Fibroblast of lung (primary cell): Measurements from ENCODE around the gene PTPRM. TPM values are rescaled to one million over a fixed set of nuclear protein-coding genes. Genes with fewer than 3 reads are reported as not detected.
A peak's percentile ranks its signal among the peaks of the same experiment; 100 is the strongest.

ENCODE experiments used
- DNase-seq, 2 donors: peaks; one replicate each; pipeline versions ENCODE4 v3.0.0 to v3.0.0-alpha.2; 2010; ENCODE audit warnings: low read depth in 2 of 2
- H2AFZ ChIP-seq: 2 replicates; pipeline ENCODE4 v1.5.1; 2012; ENCODE audit warnings: low read length, control low read depth, inconsistent platforms
- H3K27ac ChIP-seq: 2 replicates; pipeline ENCODE4 v1.5.1; 2011; ENCODE audit warnings: low read length, control low read depth; ENCODE audit not compliant: insufficient read depth
- H3K27me3 ChIP-seq: 2 replicates; pipeline ENCODE4 v1.5.1; 2011; ENCODE audit warnings: mild to moderate bottlenecking, low read length; ENCODE audit not compliant: control insufficient read depth, insufficient read depth
- H3K36me3 ChIP-seq: 2 replicates; pipeline ENCODE4 v1.5.1; 2011; ENCODE audit warnings: low read length; ENCODE audit not compliant: control insufficient read depth, insufficient read depth
- H3K4me1 ChIP-seq: 2 replicates; pipeline ENCODE4 v1.5.1; 2011; ENCODE audit warnings: low read length; ENCODE audit not compliant: control insufficient read depth, insufficient read depth; ENCODE audit errors: extremely low read depth
- H3K4me2 ChIP-seq: 2 replicates; pipeline ENCODE4 v1.5.1; 2011; ENCODE audit warnings: low read length, control low read depth; ENCODE audit not compliant: insufficient read depth; ENCODE audit errors: extremely low read depth
- H3K4me3 ChIP-seq, 4 experiments: fragments of 200-600 bp in 1 of 4; sonication (generic) in 1 of 4; replicated peaks in 1 of 4; 2 replicates each; pipeline ENCODE4 v1.5.1; 2011 to 2016; ENCODE audit warnings: low read length in 4 of 4, low read depth in 3 of 4, mild to moderate bottlenecking in 3 of 4, control low read depth in 2 of 4, inconsistent platforms in 1 of 4, mixed read lengths in 1 of 4; ENCODE audit not compliant: insufficient read depth in 1 of 4; ENCODE audit errors: control extremely low read depth in 1 of 4
- H3K79me2 ChIP-seq: 2 replicates; pipeline ENCODE4 v1.5.1; 2012; ENCODE audit warnings: mild to moderate bottlenecking, low read length, inconsistent platforms; ENCODE audit not compliant: control insufficient read depth, insufficient read depth
- H3K9ac ChIP-seq: 2 replicates; pipeline ENCODE4 v1.5.1; 2011; ENCODE audit warnings: mild to moderate bottlenecking, low read length, control low read depth; ENCODE audit not compliant: insufficient read depth
- H3K9me3 ChIP-seq: 2 replicates; pipeline ENCODE4 v1.5.1; 2012; ENCODE audit warnings: low read depth, low read length; ENCODE audit not compliant: control insufficient read depth, insufficient read depth
- H4K20me1 ChIP-seq: 2 replicates; pipeline ENCODE4 v1.5.1; 2011; ENCODE audit warnings: low read length; ENCODE audit not compliant: control insufficient read depth, insufficient read depth; ENCODE audit errors: extremely low read depth
- CTCF ChIP-seq, 2 donors: IDR thresholded peaks in 1 of 2; conservative IDR thresholded peaks in 1 of 2; 1 replicate in 1 of 2; 2 replicates in 1 of 2; pipeline ENCODE4 v1.5.1; 2011 to 2012; ENCODE audit warnings: low read length in 2 of 2, control low read depth in 1 of 2, inconsistent platforms in 1 of 2, low read depth in 1 of 2, mild to moderate bottlenecking in 1 of 2
- EZH2 ChIP-seq: IDR thresholded peaks from 2 replicates; pipeline ENCODE4 v1.5.1; 2012; ENCODE audit warnings: low read length, control low read depth, mild to moderate bottlenecking; ENCODE audit errors: missing control alignments
- polyA plus RNA-seq, 2 donors: library from polyadenylated mRNA; depleted of rRNA in 1 of 2; stranded (reverse) in 1 of 2; unstranded in 1 of 2; fragments of >200 nt; gene quantifications; 2 replicates each; pipeline ENCODE4 v1.2.1, GENCODE V29; 2011 to 2012; ENCODE audit warnings: missing spikeins in 1 of 2
- total RNA-seq: library from RNA; depleted of rRNA; stranded (reverse); fragments of >200 nt; gene quantifications from 2 replicates; pipeline ENCODE4 v1.2.1, GENCODE V29; 2014

PTPRM gene
- total and polyA plus RNA-seq, 2 donors (not counting 1 experiment from before 2014, with no cell fraction given): 86.6 to 87.0 TPM

DNA sequence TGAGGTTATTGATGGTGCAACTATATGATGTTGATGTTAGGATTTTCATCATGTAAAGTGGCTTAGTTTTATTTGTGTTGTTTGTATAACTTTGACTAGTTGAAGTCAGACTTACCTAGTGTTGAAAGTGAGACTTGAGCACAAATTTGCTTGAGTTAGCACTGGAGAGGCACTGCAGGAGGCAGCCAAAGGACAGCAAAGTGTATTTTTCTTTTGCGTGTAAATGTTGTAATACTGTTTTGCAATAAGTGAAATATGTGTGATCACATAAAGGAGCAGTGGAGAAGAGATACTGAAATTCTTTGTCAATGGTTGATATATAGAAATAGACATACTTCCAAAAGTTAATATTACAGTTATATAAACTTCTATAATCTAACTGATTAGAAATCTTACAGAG is 710.2 kb downstream of the PTPRM start:
- no peak overlapping the region for H3K4me2 ChIP-seq
- no peaks in the 10 kb centered on the region for H3K36me3 ChIP-seq
- no peak overlapping the region for H3K9ac ChIP-seq
- peak in 1 of 2 donors; percentile 53 for DNase-seq
- H3K4me3 ChIP-seq: no peak overlapping the region
- H4K20me1 ChIP-seq: no peaks in the 10 kb centered on the region
- H3K27me3 ChIP-seq: no peaks in the 10 kb centered on the region
- H2AFZ ChIP-seq: no peak overlapping the region
- H3K79me2 ChIP-seq: no peaks in the 10 kb centered on the region
- no peaks in the 10 kb centered on the region for H3K9me3 ChIP-seq
- no peaks in the 10 kb centered on the region for H3K4me1 ChIP-seq
- TF ChIP-seq CTCF (conservative IDR thresholded peaks at IDR 0.05 in 1 of 2, IDR thresholded peaks at IDR 0.05 in 1 of 2; ENCODE audit: low read depth in 1 of 2, low read length in 2 of 2) (no peak), EZH2 (no peak)
- H3K27ac ChIP-seq: no peak overlapping the region

- no peak for DNase-seq
- Histone ChIP-seq H3K4me3 (no peak overlapping the region), H4K20me1 (no peaks in the 10 kb centered on the region), H3K36me3 (no peaks in the 10 kb centered on the region), H3K9me3 (no peaks in the 10 kb centered on the region), H3K27me3 (no peaks in the 10 kb centered on the region), H3K4me2 (no peak overlapping the region), H2AFZ (no peak overlapping the region), H3K4me1 (no peaks in the 10 kb centered on the region), H3K27ac (no peak overlapping the region), H3K79me2 (no peaks in the 10 kb centered on the region), H3K9ac (no peak overlapping the region)
- no peak for TF ChIP-seq CTCF (conservative IDR thresholded peaks at IDR 0.05 in 1 of 2, IDR thresholded peaks at IDR 0.05 in 1 of 2; ENCODE audit: low read depth in 1 of 2, low read length in 2 of 2)
- no peak for TF ChIP-seq EZH2
These were observed 712.2 kb downstream of the PTPRM start for GRCh38 chr18:8279346-8279745.

- no peak for TF ChIP-seq CTCF (conservative IDR thresholded peaks at IDR 0.05 in 1 of 2, IDR thresholded peaks at IDR 0.05 in 1 of 2; ENCODE audit: low read depth in 1 of 2, low read length in 2 of 2)
- no peak for TF ChIP-seq EZH2
- DNase-seq: no peak
- Histone ChIP-seq H3K4me2 (no peak overlapping the region), H2AFZ (no peak overlapping the region), H3K27ac (no peak overlapping the region), H3K4me1 (no peaks in the 10 kb centered on the region), H4K20me1 (no peaks in the 10 kb centered on the region), H3K36me3 (no peaks in the 10 kb centered on the region), H3K79me2 (no peaks in the 10 kb centered on the region), H3K9ac (no peak overlapping the region), H3K27me3 (no peaks in the 10 kb centered on the region), H3K4me3 (no peak overlapping the region), H3K9me3 (no peaks in the 10 kb centered on the region)
These were observed 712.7 kb downstream of the PTPRM start for GRCh38 chr18:8279781-8280330.
